ENCODE data around the gene BOC. TPM values are rescaled to one million over a fixed set of nuclear protein-coding genes. Genes with fewer than 3 reads are reported as not detected.

Gene BOC
- total RNA-seq, 1 experiment from 2014 or later: 1.2 TPM

DNA sequence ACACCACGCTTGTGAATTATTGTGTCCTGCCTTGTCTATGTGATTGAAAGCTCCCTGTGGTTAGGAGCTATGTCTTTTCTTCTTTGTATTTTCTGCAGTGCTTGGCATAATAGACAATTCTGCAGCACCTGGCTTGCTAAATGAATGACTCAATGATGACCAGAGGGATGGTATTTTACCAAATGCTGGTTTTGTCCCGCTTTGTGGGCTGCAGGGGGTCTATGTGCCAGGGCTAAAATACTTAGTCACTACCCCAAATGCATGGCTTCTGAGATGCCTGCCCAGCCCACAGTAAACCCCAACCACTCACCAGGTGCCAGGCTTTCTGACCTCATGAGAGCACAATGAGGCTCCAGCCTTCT lies 50.9 kb downstream of the BOC start:
- CTCF ChIA-PET: no interaction called here
- no peaks in the 10 kb centered on the region for H3K4me1 ChIP-seq (ENCODE audit: insufficient read depth, low read length, poor library complexity, severe bottlenecking)

GRCh38 chr3:113263020-113263419 lies 51.7 kb downstream of the BOC start:
- H3K36me3 ChIP-seq (ENCODE audit: insufficient read depth, low read length, poor library complexity, severe bottlenecking): no peaks in the 10 kb centered on the region
- H3K9me3 ChIP-seq (ENCODE audit: low read depth, low read length, poor library complexity, severe bottlenecking): no peaks in the 10 kb centered on the region
- H3K4me1 ChIP-seq (ENCODE audit: insufficient read depth, low read length, poor library complexity, severe bottlenecking): no peaks in the 10 kb centered on the region
- intact Hi-C loops (cut with micrococcal nuclease; ENCODE audit: unreplicated experiment): no loop called here
- TF ChIP-seq EZH2 (IDR thresholded peaks at IDR 0.05; ENCODE audit: borderline replicate concordance, low read depth, low read length, poor library complexity, severe bottlenecking): no peak
- no peak for TF ChIP-seq CTCF (conservative IDR thresholded peaks at IDR 0.05; ENCODE audit: low read depth, low read length)
- DNase-seq (ENCODE audit: low spot score): no peak
- ChIA-PET CTCF (no interaction called here), POLR2A (ENCODE audit: low non-redundant PET) (no interaction called here)
- no TSS peak for BruUV-seq (replicated peaks)
- H3K27me3 ChIP-seq (replicated peaks; ENCODE audit: insufficient read depth, low read depth, low read length, poor library complexity): peaks cover 4% of the 10 kb centered on the region
- no peak overlapping the region for H3K27ac ChIP-seq (ENCODE audit: low read depth, low read length, poor library complexity, severe bottlenecking)
- H3K4me3 ChIP-seq (ENCODE audit: low read depth, low read length, poor library complexity, severe bottlenecking): no peak overlapping the region

More for the DNA sequence above, 50.9 kb downstream of the BOC start:
- Histone ChIP-seq H3K36me3 (ENCODE audit: insufficient read depth, low read length, poor library complexity, severe bottlenecking) (no peaks in the 10 kb centered on the region), H3K9me3 (ENCODE audit: low read depth, low read length, poor library complexity, severe bottlenecking) (no peaks in the 10 kb centered on the region), H3K4me3 (ENCODE audit: low read depth, low read length, poor library complexity, severe bottlenecking) (no peak overlapping the region), H3K27me3 (replicated peaks; ENCODE audit: insufficient read depth, low read depth, low read length, poor library complexity) (peaks cover 4% of the 10 kb centered on the region), H3K27ac (ENCODE audit: low read depth, low read length, poor library complexity, severe bottlenecking) (no peak overlapping the region)
- DNase-seq (ENCODE audit: low spot score): no peak
- TF ChIP-seq CTCF (conservative IDR thresholded peaks at IDR 0.05; ENCODE audit: low read depth, low read length) (no peak), EZH2 (IDR thresholded peaks at IDR 0.05; ENCODE audit: borderline replicate concordance, low read depth, low read length, poor library complexity, severe bottlenecking) (no peak)
- no TSS peak for BruUV-seq (replicated peaks)
- POLR2A ChIA-PET (ENCODE audit: low non-redundant PET): no interaction called here
- intact Hi-C loops (cut with micrococcal nuclease; ENCODE audit: unreplicated experiment): no loop called here

DNA sequence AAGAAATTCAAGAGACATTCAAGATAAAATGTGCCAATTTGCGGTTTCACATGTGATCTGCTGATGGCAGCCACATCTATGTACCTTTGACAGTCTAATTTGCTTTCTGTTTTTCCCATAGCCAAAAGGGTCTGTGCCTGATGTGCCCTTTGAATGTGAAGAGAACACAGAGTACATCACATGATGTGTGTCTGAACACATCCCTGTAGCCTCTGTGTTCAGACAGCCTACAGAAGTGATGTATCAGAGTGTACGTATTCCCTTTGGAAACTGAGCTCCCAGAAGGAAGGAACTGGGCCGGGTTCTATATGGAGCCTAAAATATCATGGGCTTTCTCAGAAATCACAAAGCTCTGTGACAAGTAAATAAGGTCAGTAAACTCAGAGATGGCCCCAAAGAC lies 52.4 kb downstream of the BOC start:
- Histone ChIP-seq H3K27ac (ENCODE audit: low read depth, low read length, poor library complexity, severe bottlenecking) (no peak overlapping the region), H3K36me3 (ENCODE audit: insufficient read depth, low read length, poor library complexity, severe bottlenecking) (no peaks in the 10 kb centered on the region), H3K27me3 (replicated peaks; ENCODE audit: insufficient read depth, low read depth, low read length, poor library complexity) (peaks cover 4% of the 10 kb centered on the region), H3K4me1 (ENCODE audit: insufficient read depth, low read length, poor library complexity, severe bottlenecking) (peaks cover 4% of the 10 kb centered on the region), H3K4me3 (ENCODE audit: low read depth, low read length, poor library complexity, severe bottlenecking) (no peak overlapping the region), H3K9me3 (ENCODE audit: low read depth, low read length, poor library complexity, severe bottlenecking) (no peaks in the 10 kb centered on the region)
- no peak for DNase-seq (ENCODE audit: low spot score)
- ChIA-PET CTCF (no interaction called here), POLR2A (ENCODE audit: low non-redundant PET) (no interaction called here)
- intact Hi-C loops (cut with micrococcal nuclease; ENCODE audit: unreplicated experiment): no loop called here
- TF ChIP-seq EZH2 (IDR thresholded peaks at IDR 0.05; ENCODE audit: borderline replicate concordance, low read depth, low read length, poor library complexity, severe bottlenecking): no peak
- TF ChIP-seq CTCF (conservative IDR thresholded peaks at IDR 0.05; ENCODE audit: low read depth, low read length): no peak
- BruUV-seq (replicated peaks): no TSS peak
